ENCODE results near the gene MORN5. TPM values are rescaled to one million over a fixed set of nuclear protein-coding genes. Genes with fewer than 3 reads are reported as not detected.

Gene MORN5
- total and polyA plus RNA-seq, 9 of the 15 experiments (the other 6 are each of a cell fraction or from before 2014, with no cell fraction given): not detected

- TF ChIP-seq MED1 (CRISPR knock-in tag; IDR thresholded peaks at IDR 0.05; ENCODE audit: borderline replicate concordance) (no peak), CBFA2T3 (IDR thresholded peaks at IDR 0.05) (peak; percentile 53; the same call in 1 of the 2 replicates)
- TF ChIP-seq, protein P1, sequence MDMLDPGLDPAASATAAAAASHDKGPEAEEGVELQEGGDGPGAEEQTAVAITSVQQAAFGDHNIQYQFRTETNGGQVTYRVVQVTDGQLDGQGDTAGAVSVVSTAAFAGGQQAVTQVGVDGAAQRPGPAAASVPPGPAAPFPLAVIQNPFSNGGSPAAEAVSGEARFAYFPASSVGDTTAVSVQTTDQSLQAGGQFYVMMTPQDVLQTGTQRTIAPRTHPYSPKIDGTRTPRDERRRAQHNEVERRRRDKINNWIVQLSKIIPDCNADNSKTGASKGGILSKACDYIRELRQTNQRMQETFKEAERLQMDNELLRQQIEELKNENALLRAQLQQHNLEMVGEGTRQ (CRISPR knock-in tag; IDR thresholded peaks at IDR 0.05): no peak
- TF ChIP-seq, protein P2, sequence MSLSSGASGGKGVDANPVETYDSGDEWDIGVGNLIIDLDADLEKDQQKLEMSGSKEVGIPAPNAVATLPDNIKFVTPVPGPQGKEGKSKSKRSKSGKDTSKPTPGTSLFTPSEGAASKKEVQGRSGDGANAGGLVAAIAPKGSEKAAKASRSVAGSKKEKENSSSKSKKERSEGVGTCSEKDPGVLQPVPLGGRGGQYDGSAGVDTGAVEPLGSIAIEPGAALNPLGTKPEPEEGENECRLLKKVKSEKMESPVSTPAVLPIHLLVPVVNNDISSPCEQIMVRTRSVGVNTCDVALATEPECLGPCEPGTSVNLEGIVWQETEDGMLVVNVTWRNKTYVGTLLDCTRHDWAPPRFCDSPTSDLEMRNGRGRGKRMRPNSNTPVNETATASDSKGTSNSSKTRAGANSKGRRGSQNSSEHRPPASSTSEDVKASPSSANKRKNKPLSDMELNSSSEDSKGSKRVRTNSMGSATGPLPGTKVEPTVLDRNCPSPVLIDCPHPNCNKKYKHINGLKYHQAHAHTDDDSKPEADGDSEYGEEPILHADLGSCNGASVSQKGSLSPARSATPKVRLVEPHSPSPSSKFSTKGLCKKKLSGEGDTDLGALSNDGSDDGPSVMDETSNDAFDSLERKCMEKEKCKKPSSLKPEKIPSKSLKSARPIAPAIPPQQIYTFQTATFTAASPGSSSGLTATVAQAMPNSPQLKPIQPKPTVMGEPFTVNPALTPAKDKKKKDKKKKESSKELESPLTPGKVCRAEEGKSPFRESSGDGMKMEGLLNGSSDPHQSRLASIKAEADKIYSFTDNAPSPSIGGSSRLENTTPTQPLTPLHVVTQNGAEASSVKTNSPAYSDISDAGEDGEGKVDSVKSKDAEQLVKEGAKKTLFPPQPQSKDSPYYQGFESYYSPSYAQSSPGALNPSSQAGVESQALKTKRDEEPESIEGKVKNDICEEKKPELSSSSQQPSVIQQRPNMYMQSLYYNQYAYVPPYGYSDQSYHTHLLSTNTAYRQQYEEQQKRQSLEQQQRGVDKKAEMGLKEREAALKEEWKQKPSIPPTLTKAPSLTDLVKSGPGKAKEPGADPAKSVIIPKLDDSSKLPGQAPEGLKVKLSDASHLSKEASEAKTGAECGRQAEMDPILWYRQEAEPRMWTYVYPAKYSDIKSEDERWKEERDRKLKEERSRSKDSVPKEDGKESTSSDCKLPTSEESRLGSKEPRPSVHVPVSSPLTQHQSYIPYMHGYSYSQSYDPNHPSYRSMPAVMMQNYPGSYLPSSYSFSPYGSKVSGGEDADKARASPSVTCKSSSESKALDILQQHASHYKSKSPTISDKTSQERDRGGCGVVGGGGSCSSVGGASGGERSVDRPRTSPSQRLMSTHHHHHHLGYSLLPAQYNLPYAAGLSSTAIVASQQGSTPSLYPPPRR (CRISPR knock-in tag; IDR thresholded peaks at IDR 0.05; ENCODE audit: borderline replicate concordance): no peak
Measured at GRCh38 chr9:122144836-122145591, 14.7 kb upstream of the MORN5 start (continued).

Measured in K562 (cell line).